Measurements from ENCODE around the gene KCNC3.

The KCNC3 gene

GRCh38 chr19:50293263-50294004, 35.7 kb downstream of the KCNC3 start:
- no peak for TF ChIP-seq CTCF (IDR thresholded peaks at IDR 0.05; ENCODE audit: low read length, missing control alignments)
- DNase-seq (ENCODE audit: low read depth) = no peak
- no peak overlapping the region for H3K4me3 ChIP-seq (replicated peaks; ENCODE audit: low read depth, low read length)

GRCh38 chr19:50292216-50292827, 36.9 kb downstream of the KCNC3 start:
- H3K4me3 ChIP-seq (replicated peaks; ENCODE audit: low read depth, low read length) = no peak overlapping the region
- TF ChIP-seq CTCF (IDR thresholded peaks at IDR 0.05; ENCODE audit: low read length, missing control alignments) = no peak
- no peak for DNase-seq (ENCODE audit: low read depth)

- no peak overlapping the region for H3K4me3 ChIP-seq (replicated peaks; ENCODE audit: low read depth, low read length)
- no peak for DNase-seq (ENCODE audit: low read depth)
- TF ChIP-seq CTCF (IDR thresholded peaks at IDR 0.05; ENCODE audit: low read length, missing control alignments) = no peak
These were observed 38.4 kb downstream of the KCNC3 start for GRCh38 chr19:50290775-50291174.

- H3K4me3 ChIP-seq (replicated peaks; ENCODE audit: low read depth, low read length) = no peak overlapping the region
- TF ChIP-seq CTCF (IDR thresholded peaks at IDR 0.05; ENCODE audit: low read length, missing control alignments) = no peak
- no peak for DNase-seq (ENCODE audit: low read depth)
These were observed 39.2 kb downstream of the KCNC3 start for GRCh38 chr19:50290011-50290410.

- no peak for TF ChIP-seq CTCF (IDR thresholded peaks at IDR 0.05; ENCODE audit: low read length, missing control alignments)
- DNase-seq (ENCODE audit: low read depth) = no peak
- no peak overlapping the region for H3K4me3 ChIP-seq (replicated peaks; ENCODE audit: low read depth, low read length)
These were observed 40.2 kb downstream of the KCNC3 start for GRCh38 chr19:50288954-50289353.

GRCh38 chr19:50287331-50287730, 41.8 kb downstream of the KCNC3 start:
- H3K4me3 ChIP-seq (replicated peaks; ENCODE audit: low read depth, low read length) = no peak overlapping the region
- TF ChIP-seq CTCF (IDR thresholded peaks at IDR 0.05; ENCODE audit: low read length, missing control alignments) = no peak
- no peak for DNase-seq (ENCODE audit: low read depth)

GRCh38 chr19:50286443-50286842, 42.7 kb downstream of the KCNC3 start:
- no peak for DNase-seq (ENCODE audit: low read depth)
- no peak for TF ChIP-seq CTCF (IDR thresholded peaks at IDR 0.05; ENCODE audit: low read length, missing control alignments)
- no peak overlapping the region for H3K4me3 ChIP-seq (replicated peaks; ENCODE audit: low read depth, low read length)
